Brain microvascular endothelial cell (primary cell): ENCODE results near the gene TIMMDC1.

Experiments
- DNase-seq: peaks from one replicate; pipeline ENCODE4 v3.0.0-alpha.2; 2020
- H3K27ac ChIP-seq: fragments of 250-450 bp; sonication (Bioruptor Pico); 2 replicates; pipeline ENCODE4 v1.5.1; 2020; ENCODE audit warnings: mild to moderate bottlenecking, moderate library complexity
- H3K27me3 ChIP-seq: fragments of 250-450 bp; sonication (Bioruptor Pico); replicated peaks from 2 replicates; pipeline ENCODE4 v1.5.1; 2020; ENCODE audit warnings: mild to moderate bottlenecking
- H3K36me3 ChIP-seq: fragments of 250-450 bp; sonication (Bioruptor Pico); replicated peaks from 2 replicates; pipeline ENCODE4 v1.5.1; 2020; ENCODE audit warnings: mild to moderate bottlenecking
- H3K4me3 ChIP-seq: 2 replicates; pipeline ENCODE4 v1.5.1; 2011; ENCODE audit warnings: low read depth, mild to moderate bottlenecking, control low read depth, low read length, moderate library complexity
- in situ Hi-C: cut with HindIII; loops from 2 replicates; pipeline ENCODE4 v1.10.0; 2017; ENCODE audit warnings: low sequenced_read_pairs, low pct_ligation_motif_present
- TF ChIP-seq, protein P1 (sequence below): IDR thresholded peaks from 2 replicates; pipeline ENCODE4 v1.5.1; 2011; ENCODE audit warnings: low read depth, mild to moderate bottlenecking, moderate library complexity, low read length, control low read depth, inconsistent platforms; ENCODE audit errors: missing control alignments

The TIMMDC1 gene

DNA sequence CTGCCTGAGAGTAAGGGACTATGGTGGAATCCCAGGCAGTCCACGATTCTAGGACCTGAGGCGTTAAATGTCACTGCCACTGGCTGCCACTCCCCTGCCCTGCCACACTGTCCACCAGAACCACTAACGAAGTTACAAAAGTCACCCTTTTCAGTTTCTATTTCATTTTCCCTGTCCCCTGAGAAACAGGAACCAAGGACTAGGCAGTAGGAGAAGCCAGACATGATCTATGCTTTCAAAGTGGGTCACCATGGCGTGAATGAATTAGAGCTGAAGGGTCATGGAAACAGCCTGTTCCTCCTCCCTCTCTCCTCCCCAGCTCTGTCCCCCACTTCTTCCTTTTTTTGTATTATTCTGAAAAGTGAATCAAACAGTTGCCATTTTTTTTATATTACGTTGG, 71.9 kb downstream of the TIMMDC1 start:
- Histone ChIP-seq H3K36me3 (no peaks in the 10 kb centered on the region), H3K27ac (no peak overlapping the region), H3K4me3 (no peak overlapping the region), H3K27me3 (no peaks in the 10 kb centered on the region)
- TF ChIP-seq, protein P1, sequence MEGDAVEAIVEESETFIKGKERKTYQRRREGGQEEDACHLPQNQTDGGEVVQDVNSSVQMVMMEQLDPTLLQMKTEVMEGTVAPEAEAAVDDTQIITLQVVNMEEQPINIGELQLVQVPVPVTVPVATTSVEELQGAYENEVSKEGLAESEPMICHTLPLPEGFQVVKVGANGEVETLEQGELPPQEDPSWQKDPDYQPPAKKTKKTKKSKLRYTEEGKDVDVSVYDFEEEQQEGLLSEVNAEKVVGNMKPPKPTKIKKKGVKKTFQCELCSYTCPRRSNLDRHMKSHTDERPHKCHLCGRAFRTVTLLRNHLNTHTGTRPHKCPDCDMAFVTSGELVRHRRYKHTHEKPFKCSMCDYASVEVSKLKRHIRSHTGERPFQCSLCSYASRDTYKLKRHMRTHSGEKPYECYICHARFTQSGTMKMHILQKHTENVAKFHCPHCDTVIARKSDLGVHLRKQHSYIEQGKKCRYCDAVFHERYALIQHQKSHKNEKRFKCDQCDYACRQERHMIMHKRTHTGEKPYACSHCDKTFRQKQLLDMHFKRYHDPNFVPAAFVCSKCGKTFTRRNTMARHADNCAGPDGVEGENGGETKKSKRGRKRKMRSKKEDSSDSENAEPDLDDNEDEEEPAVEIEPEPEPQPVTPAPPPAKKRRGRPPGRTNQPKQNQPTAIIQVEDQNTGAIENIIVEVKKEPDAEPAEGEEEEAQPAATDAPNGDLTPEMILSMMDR: no peak
- DNase-seq: no peak
- in situ Hi-C loops: no loop called here

- DNase-seq: no peak
- TF ChIP-seq, protein P1: no peak
- Histone ChIP-seq H3K36me3 (no peaks in the 10 kb centered on the region), H3K4me3 (no peak overlapping the region), H3K27me3 (no peaks in the 10 kb centered on the region), H3K27ac (no peak overlapping the region)
- in situ Hi-C loops: no loop called here
These were observed 72.9 kb downstream of the TIMMDC1 start for GRCh38 chr3:119571230-119571629.

DNA sequence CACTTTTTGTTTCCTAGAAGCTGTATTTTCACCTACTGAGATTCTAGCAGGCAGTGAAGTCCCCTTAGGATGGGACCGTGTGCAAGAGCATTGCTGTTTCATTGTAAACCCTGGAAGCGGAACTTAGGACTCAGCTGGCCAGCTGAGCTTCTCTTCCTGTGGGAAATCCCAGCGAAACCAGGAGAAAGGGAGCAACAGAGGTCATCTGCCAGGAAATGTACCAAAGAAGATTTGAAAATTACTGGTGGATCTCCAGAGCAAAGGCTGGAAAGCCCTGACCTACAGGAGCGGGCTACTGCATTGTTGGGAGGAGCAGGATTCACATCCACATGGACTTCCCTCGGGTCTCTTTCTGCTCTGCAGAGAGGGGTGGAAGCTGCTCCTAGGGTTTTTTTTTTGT, 73.3 kb downstream of the TIMMDC1 start:
- H3K27me3 ChIP-seq: no peaks in the 10 kb centered on the region
- TF ChIP-seq, protein P1: no peak
- H3K27ac ChIP-seq: no peak overlapping the region
- in situ Hi-C loops: no loop called here
- H3K4me3 ChIP-seq: no peak overlapping the region
- DNase-seq: no peak
- H3K36me3 ChIP-seq: no peaks in the 10 kb centered on the region
